Mesenchymal stem cell (in vitro differentiated cells and primary cell): ENCODE data around the gene GRIK4.
A peak's percentile ranks its signal among the peaks of the same experiment; 100 is the strongest.

Source experiments
- DNase-seq: peaks from one replicate; pipeline ENCODE4 v3.0.0-alpha.2; 2013
- H2AFZ ChIP-seq: one replicate; pipeline ENCODE4 v1.6.1; 2013; ENCODE audit warnings: low read depth, mild to moderate bottlenecking, control low read depth, inconsistent platforms, low read length, moderate library complexity
- H2AK5ac ChIP-seq: 2 replicates; pipeline ENCODE4 v1.6.1; 2013; ENCODE audit warnings: low read length, moderate library complexity, mild to moderate bottlenecking, inconsistent platforms; ENCODE audit not compliant: severe bottlenecking
- H2BK120ac ChIP-seq: one replicate; pipeline ENCODE4 v1.6.1; 2013; ENCODE audit warnings: low read depth, mild to moderate bottlenecking, inconsistent platforms, low read length, moderate library complexity
- H2BK12ac ChIP-seq, 2 experiments: one replicate each; pipeline ENCODE4 v1.6.1; 2013; ENCODE audit warnings: inconsistent platforms in 2 of 2, low read length in 2 of 2, mild to moderate bottlenecking in 2 of 2, moderate library complexity in 2 of 2, control low read depth in 1 of 2
- H2BK15ac ChIP-seq: one replicate; pipeline ENCODE4 v1.6.1; 2013; ENCODE audit warnings: mild to moderate bottlenecking, low read depth, inconsistent platforms; ENCODE audit not compliant: poor library complexity, severe bottlenecking
- H2BK5ac ChIP-seq: 2 replicates; pipeline ENCODE4 v1.6.1; 2013; ENCODE audit warnings: low read depth, mild to moderate bottlenecking, low read length, control low read depth, inconsistent platforms; ENCODE audit not compliant: poor library complexity, severe bottlenecking
- H3K14ac ChIP-seq, 2 experiments: one replicate each; pipeline ENCODE4 v1.6.1; 2013; ENCODE audit warnings: inconsistent platforms in 2 of 2, low read length in 2 of 2, control low read depth in 1 of 2, mild to moderate bottlenecking in 1 of 2, moderate library complexity in 1 of 2
- H3K18ac ChIP-seq, 2 experiments: one replicate each; pipeline ENCODE4 v1.6.1; 2013; ENCODE audit warnings: inconsistent platforms in 2 of 2, low read length in 2 of 2, control low read depth in 1 of 2, low read depth in 1 of 2, mild to moderate bottlenecking in 1 of 2
- H3K23ac ChIP-seq, 2 experiments: one replicate each; pipeline ENCODE4 v1.6.1; 2013; ENCODE audit warnings: inconsistent platforms in 2 of 2, low read length in 2 of 2, mild to moderate bottlenecking in 2 of 2, moderate library complexity in 2 of 2, control low read depth in 1 of 2
- H3K27ac ChIP-seq: 2 replicates; pipeline ENCODE4 v1.5.1; 2013; ENCODE audit warnings: mild to moderate bottlenecking, moderate library complexity, low read length, control low read depth, inconsistent platforms; ENCODE audit not compliant: poor library complexity, severe bottlenecking
- H3K27me3 ChIP-seq, 2 experiments: 2 replicates each; pipeline versions ENCODE4 v1.6.1 to v1.7.0; 2013; ENCODE audit warnings: low read length in 2 of 2, mild to moderate bottlenecking in 2 of 2, moderate library complexity in 2 of 2, control low read depth in 1 of 2, inconsistent platforms in 1 of 2; ENCODE audit not compliant: control insufficient read depth in 1 of 2, insufficient read depth in 1 of 2
- H3K36me3 ChIP-seq, 2 experiments: 2 replicates each; pipeline versions ENCODE4 v1.6.1 to v1.7.0; 2013; ENCODE audit warnings: low read length in 2 of 2, control low read depth in 1 of 2, inconsistent platforms in 1 of 2, low read depth in 1 of 2, mild to moderate bottlenecking in 1 of 2; ENCODE audit not compliant: insufficient read depth in 2 of 2, control insufficient read depth in 1 of 2
- H3K4ac ChIP-seq, 2 experiments: one replicate each; pipeline ENCODE4 v1.6.1; 2013; ENCODE audit warnings: inconsistent platforms in 2 of 2, low read length in 2 of 2, mild to moderate bottlenecking in 2 of 2, moderate library complexity in 2 of 2, control low read depth in 1 of 2, low read depth in 1 of 2
- H3K4me1 ChIP-seq: 2 replicates; pipeline ENCODE4 v1.6.1; 2013; ENCODE audit warnings: low read depth, low read length, control low read depth; ENCODE audit not compliant: control insufficient read depth, insufficient read depth
- H3K4me2 ChIP-seq: 2 replicates; pipeline ENCODE4 v1.6.1; 2013; ENCODE audit warnings: low read length, mild to moderate bottlenecking, inconsistent platforms; ENCODE audit not compliant: poor library complexity, severe bottlenecking
- H3K4me3 ChIP-seq, 2 experiments: 2 replicates each; pipeline versions ENCODE4 v1.5.1 to v1.7.0; 2013; ENCODE audit warnings: low read length in 2 of 2, mild to moderate bottlenecking in 2 of 2, control low read depth in 1 of 2, low read depth in 1 of 2; ENCODE audit not compliant: insufficient read depth in 1 of 2
- H3K79me1 ChIP-seq: replicated peaks from 2 replicates; pipeline ENCODE4 v1.6.1; 2013; ENCODE audit warnings: mild to moderate bottlenecking, control low read depth, low read length, inconsistent platforms; ENCODE audit not compliant: poor library complexity, severe bottlenecking
- H3K9ac ChIP-seq: 2 replicates; pipeline ENCODE4 v1.7.0; 2013; ENCODE audit warnings: mild to moderate bottlenecking, low read length, moderate library complexity
- H3K9me3 ChIP-seq: 2 replicates; pipeline ENCODE4 v1.7.0; 2013; ENCODE audit warnings: mild to moderate bottlenecking, low read length; ENCODE audit not compliant: control insufficient read depth
- H4K8ac ChIP-seq: one replicate; pipeline ENCODE4 v1.6.1; 2013; ENCODE audit warnings: inconsistent platforms, mild to moderate bottlenecking, low read length, moderate library complexity
- H4K91ac ChIP-seq: one replicate; pipeline ENCODE4 v1.6.1; 2013; ENCODE audit warnings: mild to moderate bottlenecking, low read length, inconsistent platforms
- WGBS: methylation state at CpG from one replicate; pipeline ENCODE4 v1.1.7; 2013; ENCODE audit warnings: mixed read lengths; 5-methylcytosine and 5-hydroxymethylcytosine counted together

Gene GRIK4

DNA sequence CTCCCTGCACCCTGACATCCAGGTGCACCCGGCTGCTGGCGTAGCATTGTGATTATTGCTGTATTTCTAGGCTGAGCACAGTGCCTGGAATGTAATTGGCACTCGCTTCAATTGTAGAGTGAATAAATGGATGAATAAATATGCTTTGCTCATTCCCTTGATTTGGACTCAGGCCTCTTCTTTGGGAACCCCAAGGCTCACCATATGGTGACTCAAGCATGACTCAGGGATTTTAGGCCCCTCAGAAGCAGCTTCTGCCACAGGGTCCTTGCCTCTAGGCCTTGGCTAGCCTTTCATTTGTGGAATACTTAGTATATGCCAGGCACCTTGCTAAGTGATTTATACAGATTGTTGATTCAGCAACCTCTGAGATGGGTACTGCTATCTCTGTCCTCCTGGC is 78.9 kb downstream of the GRIK4 start:
- Histone ChIP-seq H3K4me3 (no peak overlapping the region), H3K4me1 (peaks cover 2% of the 10 kb centered on the region), H3K4ac (no peak overlapping the region), H4K91ac (no peak overlapping the region), H3K9me3 (no peaks in the 10 kb centered on the region), H3K23ac (no peak overlapping the region), H3K18ac (no peak overlapping the region), H3K27ac (no peak overlapping the region), H2AK5ac (no peak overlapping the region), H2BK12ac (no peak overlapping the region), H2BK5ac (no peak overlapping the region), H2AFZ (no peak overlapping the region), H2BK120ac (no peak overlapping the region), H3K14ac (no peak overlapping the region), H3K27me3 (peaks cover 36 to 50% of the 10 kb centered on the region in 2 experiments), H3K79me1 (no peaks in the 10 kb centered on the region), H4K8ac (no peak overlapping the region), H3K9ac (no peak overlapping the region), H2BK15ac (no peak overlapping the region), H3K36me3 (no peaks in the 10 kb centered on the region), H3K4me2 (no peak overlapping the region)
- WGBS, result 91% methylated on average over 3 of the region's 3 CpGs
- peak; percentile 6 for DNase-seq

DNA sequence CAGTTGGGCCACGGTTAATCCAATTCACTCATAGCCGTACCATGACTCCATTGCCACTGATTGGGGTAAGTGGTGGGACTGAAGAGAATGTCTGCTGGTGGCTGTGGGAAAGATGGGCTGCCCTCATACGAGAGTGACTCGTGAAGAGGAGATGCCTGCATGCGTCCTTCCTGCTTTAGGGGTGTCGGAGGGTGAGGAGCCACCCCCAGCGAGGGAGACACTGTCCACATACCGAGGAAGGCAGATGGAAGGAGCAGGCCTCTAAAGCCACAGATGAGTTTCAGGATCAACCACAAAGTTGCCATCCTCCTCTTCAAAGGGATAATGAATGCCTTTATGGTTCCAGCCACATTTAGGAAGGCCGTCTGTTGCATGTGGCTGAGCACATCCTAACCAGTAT is 83.2 kb downstream of the GRIK4 start:
- no peak overlapping the region for H2BK12ac ChIP-seq
- DNase-seq, result no peak
- H3K4me2 ChIP-seq, result no peak overlapping the region

DNA sequence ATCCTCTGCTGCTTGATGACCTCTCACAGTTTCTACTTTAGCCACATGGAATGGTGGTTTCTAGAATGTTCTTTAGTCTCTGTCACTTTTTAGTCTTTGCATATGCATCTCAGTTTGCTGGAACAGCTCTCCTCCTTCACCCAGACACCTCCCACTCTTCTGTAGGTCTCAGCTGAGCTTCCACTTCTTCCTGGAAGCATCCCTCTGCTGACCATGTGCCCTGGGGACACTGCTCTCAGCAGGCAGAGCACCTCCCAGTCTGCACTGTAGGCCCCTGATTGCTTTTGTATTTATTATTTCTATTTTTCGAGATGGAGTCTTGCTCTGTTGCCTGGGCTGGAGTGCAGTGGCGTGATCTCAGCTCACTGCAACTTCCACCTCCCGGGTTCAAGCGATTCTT is 84.0 kb downstream of the GRIK4 start:
- no peaks in the 10 kb centered on the region for H3K9me3 ChIP-seq
- H3K9ac ChIP-seq, result no peak overlapping the region
- H3K4me3 ChIP-seq, result no peak overlapping the region
- no peak overlapping the region for H3K27ac ChIP-seq
- no peak overlapping the region for H3K4ac ChIP-seq
- H2BK15ac ChIP-seq, result no peak overlapping the region
- 75% methylated on average over 4 of the region's 4 CpGs for WGBS
- no peak overlapping the region for H2AK5ac ChIP-seq
- H3K79me1 ChIP-seq, result no peaks in the 10 kb centered on the region
- no peaks in the 10 kb centered on the region for H3K4me1 ChIP-seq
- no peak overlapping the region for H3K4me2 ChIP-seq
- no peak overlapping the region for H3K18ac ChIP-seq
- H3K36me3 ChIP-seq, result no peaks in the 10 kb centered on the region
- DNase-seq, result no peak
- no peak overlapping the region for H3K14ac ChIP-seq
- H3K27me3 ChIP-seq, result peaks cover 52 to 57% of the 10 kb centered on the region in 2 experiments
- H2BK12ac ChIP-seq, result no peak overlapping the region
- H2BK5ac ChIP-seq, result no peak overlapping the region
- H4K8ac ChIP-seq, result no peak overlapping the region
- H4K91ac ChIP-seq, result no peak overlapping the region
- no peak overlapping the region for H2AFZ ChIP-seq
- no peak overlapping the region for H3K23ac ChIP-seq
- H2BK120ac ChIP-seq, result no peak overlapping the region

More for the DNA sequence above, 83.2 kb downstream of the GRIK4 start:
- H3K4me1 ChIP-seq, result peaks cover under 1% of the 10 kb centered on the region
- H2AFZ ChIP-seq, result no peak overlapping the region
- peaks cover 51 to 53% of the 10 kb centered on the region in 2 experiments for H3K27me3 ChIP-seq
- no peak overlapping the region for H2AK5ac ChIP-seq
- no peaks in the 10 kb centered on the region for H3K9me3 ChIP-seq
- 86% methylated on average over 9 of the region's 9 CpGs for WGBS
- H4K8ac ChIP-seq, result no peak overlapping the region
- no peak overlapping the region for H3K4ac ChIP-seq
- H2BK15ac ChIP-seq, result no peak overlapping the region
- H3K18ac ChIP-seq, result no peak overlapping the region
- H2BK5ac ChIP-seq, result no peak overlapping the region
- no peak overlapping the region for H3K27ac ChIP-seq
- no peak overlapping the region for H3K14ac ChIP-seq
- H3K36me3 ChIP-seq, result no peaks in the 10 kb centered on the region
- no peak overlapping the region for H3K23ac ChIP-seq
- no peak overlapping the region for H2BK120ac ChIP-seq
- H4K91ac ChIP-seq, result no peak overlapping the region
- no peaks in the 10 kb centered on the region for H3K79me1 ChIP-seq
- no peak overlapping the region for H3K9ac ChIP-seq
- no peak overlapping the region for H3K4me3 ChIP-seq

GRCh38 chr11:120597250-120598215 is 86.0 kb downstream of the GRIK4 start:
- Histone ChIP-seq H2BK15ac (no peak overlapping the region), H3K23ac (no peak overlapping the region), H2BK120ac (no peak overlapping the region), H3K79me1 (no peaks in the 10 kb centered on the region), H4K91ac (no peak overlapping the region), H3K4ac (no peak overlapping the region), H3K4me2 (no peak overlapping the region), H2BK5ac (no peak overlapping the region), H2BK12ac (no peak overlapping the region), H2AFZ (no peak overlapping the region), H3K36me3 (no peaks in the 10 kb centered on the region), H4K8ac (no peak overlapping the region), H3K9me3 (no peaks in the 10 kb centered on the region), H3K9ac (peak overlapping the region; percentile 40), H3K18ac (no peak overlapping the region), H2AK5ac (no peak overlapping the region), H3K4me1 (no peaks in the 10 kb centered on the region), H3K14ac (no peak overlapping the region), H3K27ac (no peak overlapping the region), H3K4me3 (peak overlapping the region in 1 of 2 experiments; percentile 75), H3K27me3 (peaks cover 36 to 42% of the 10 kb centered on the region in 2 experiments)
- WGBS, result 86% methylated on average over 26 of the region's 26 CpGs
- DNase-seq, result no peak
